ENCODE results near the gene ALPL. TPM values are rescaled to one million over a fixed set of nuclear protein-coding genes. Genes with fewer than 3 reads are reported as not detected.
A peak's percentile ranks its signal among the peaks of the same experiment; 100 is the strongest.
"Not testable (repeated sequence)": the region's sequence is repeated elsewhere in the genome, so short reads cannot be mapped to it uniquely, and the experiment has no call there.

The ALPL gene
- total and polyA plus RNA-seq, 12 donors: 21.9 to 752 (median 70.6) TPM

DNA sequence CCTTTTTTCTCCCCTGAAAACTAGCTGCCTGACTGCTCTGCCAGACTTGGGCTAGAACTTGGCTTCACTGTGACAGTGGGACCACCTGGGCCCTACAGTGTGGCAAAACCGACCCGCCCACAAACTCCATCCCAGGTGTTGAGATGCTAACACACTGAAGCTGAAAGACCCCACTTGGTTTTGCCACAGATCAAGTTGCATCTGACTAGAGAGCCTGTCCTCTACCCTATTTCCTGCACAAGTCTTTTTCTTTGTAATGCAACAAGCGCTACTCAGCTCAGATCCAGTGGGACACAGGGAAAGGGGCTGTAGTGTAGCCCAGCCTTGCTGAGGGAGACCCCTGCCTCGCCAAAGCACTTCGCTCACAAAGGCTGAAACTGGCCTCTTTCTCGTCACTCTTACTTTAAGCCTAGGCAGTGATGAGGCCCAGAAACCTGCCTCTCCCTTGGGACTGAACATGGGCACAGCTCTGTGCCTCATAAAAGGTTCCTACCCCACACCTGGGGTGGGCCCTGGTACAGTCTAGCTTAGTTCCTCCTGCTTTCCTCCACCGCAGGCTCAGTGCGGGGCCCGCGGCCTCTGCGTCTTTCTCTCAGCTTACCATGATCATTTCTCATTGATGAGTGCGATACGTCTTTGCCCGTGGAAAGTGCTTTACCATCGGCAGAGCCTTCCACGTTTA lies 9.7 kb downstream of the ALPL start:
- TF ChIP-seq, protein P1, sequence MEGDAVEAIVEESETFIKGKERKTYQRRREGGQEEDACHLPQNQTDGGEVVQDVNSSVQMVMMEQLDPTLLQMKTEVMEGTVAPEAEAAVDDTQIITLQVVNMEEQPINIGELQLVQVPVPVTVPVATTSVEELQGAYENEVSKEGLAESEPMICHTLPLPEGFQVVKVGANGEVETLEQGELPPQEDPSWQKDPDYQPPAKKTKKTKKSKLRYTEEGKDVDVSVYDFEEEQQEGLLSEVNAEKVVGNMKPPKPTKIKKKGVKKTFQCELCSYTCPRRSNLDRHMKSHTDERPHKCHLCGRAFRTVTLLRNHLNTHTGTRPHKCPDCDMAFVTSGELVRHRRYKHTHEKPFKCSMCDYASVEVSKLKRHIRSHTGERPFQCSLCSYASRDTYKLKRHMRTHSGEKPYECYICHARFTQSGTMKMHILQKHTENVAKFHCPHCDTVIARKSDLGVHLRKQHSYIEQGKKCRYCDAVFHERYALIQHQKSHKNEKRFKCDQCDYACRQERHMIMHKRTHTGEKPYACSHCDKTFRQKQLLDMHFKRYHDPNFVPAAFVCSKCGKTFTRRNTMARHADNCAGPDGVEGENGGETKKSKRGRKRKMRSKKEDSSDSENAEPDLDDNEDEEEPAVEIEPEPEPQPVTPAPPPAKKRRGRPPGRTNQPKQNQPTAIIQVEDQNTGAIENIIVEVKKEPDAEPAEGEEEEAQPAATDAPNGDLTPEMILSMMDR (IDR thresholded peaks at IDR 0.05): no peak
- TF ChIP-seq POLR2A (IDR thresholded peaks at IDR 0.05): no peak
- intact Hi-C loops (cut with DNase I): loop anchor here (5.0 to 10.0 kb wide), 2 partner anchors 133 to 136 kb away; no protein-coding TSS in a partner anchor
- H3K4me3 ChIP-seq: no peak overlapping the region
- no peaks in the 10 kb centered on the region for H3K4me1 ChIP-seq (replicated peaks in 1 of 2)
- no peaks in the 10 kb centered on the region for H3K36me3 ChIP-seq (replicated peaks in 1 of 2)
- no peak for DNase-seq
- WGBS, 4 donors: 94 to 96% (median 95%) methylated on average over 16 of the region's 16 CpGs
- no peak overlapping the region for H3K27ac ChIP-seq
- H3K27me3 ChIP-seq: no peaks in the 10 kb centered on the region
- no peaks in the 10 kb centered on the region for H3K9me3 ChIP-seq (replicated peaks in 1 of 3)

DNA sequence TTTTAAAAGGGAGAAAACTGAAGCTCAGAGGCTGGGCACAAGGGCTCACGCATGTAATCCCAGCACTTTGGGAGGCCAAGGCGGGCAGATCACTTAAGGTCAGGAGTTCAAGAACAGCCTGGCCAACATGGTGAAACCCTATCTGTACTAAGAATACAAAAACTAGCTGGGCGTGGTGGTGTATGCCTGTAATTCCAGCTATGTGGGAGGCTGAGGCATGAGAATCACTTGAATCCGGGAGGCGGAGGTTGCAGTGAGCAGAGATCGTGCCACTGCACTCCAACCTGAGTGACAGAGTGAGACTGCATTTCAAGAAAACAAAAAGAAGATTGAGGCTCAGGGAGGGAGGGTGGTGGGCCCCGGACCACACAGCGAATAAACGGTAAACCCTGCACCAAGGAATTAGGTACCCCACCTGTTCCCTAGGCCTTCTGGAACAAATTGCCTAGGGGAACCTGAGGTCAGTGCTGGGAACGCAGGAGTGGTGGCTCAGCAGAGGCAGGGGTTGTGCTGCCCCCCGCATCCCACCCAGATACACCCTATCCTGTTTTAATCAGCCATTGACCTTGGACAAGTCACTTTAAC lies 10.4 kb downstream of the ALPL start:
- H3K9me3 ChIP-seq (replicated peaks in 1 of 3); H3K27me3 ChIP-seq; H3K4me3 ChIP-seq; H3K36me3 ChIP-seq (replicated peaks in 1 of 2); H3K27ac ChIP-seq; DNase-seq; H3K4me1 ChIP-seq (replicated peaks in 1 of 2): not testable (repeated sequence)
- intact Hi-C loops (cut with DNase I): loop anchor here (5.0 to 10.0 kb wide), 2 partner anchors 133 to 135 kb away; no protein-coding TSS in a partner anchor
- WGBS, 4 donors: 92 to 94% (median 94%) methylated on average over 10 to 11 of the region's 11 CpGs

DNA sequence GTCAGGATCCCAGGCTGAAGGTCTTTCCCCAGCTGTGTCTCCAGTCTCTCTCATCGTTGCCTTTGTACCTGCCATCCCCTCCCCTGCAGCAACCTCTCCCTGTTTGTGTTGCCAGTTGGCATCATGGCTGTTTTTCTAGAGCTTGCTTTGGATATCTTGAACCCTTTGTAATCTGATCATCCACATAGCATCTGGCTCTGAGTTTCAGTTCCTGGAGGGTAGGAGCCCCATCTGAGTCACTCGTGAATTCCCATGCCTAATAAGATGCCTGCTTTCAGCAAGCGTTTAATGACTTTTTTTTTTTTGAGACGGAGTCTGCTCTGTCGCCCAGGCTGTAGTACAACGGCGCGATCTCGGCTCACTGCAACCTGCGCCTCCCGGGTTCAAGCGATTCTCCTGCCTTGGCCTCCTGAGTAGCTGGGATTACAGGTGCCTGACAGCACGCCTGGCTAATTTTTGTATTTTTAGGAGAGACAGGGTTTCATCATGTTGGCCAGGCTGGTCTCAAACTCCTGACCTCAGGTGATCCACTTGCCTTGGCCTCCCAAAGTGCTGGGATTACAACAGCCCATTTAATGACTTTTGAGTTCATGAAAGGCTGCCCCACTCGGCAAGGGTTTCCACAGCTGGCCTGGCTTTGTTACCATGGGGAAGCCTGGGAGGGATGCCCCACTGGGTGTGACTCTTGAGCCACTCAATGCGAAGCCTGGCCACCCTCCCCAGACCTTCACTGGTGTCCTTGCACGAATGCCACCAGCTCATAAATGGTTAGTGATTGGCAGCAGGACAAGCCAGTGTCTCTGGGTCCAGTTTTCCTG lies 11.9 kb downstream of the ALPL start:
- no peak overlapping the region for H3K4me3 ChIP-seq
- TF ChIP-seq, protein P1 (IDR thresholded peaks at IDR 0.05): no peak
- no peak for TF ChIP-seq POLR2A (IDR thresholded peaks at IDR 0.05)
- no peaks in the 10 kb centered on the region for H3K9me3 ChIP-seq (replicated peaks in 1 of 3)
- no peaks in the 10 kb centered on the region for H3K4me1 ChIP-seq (replicated peaks in 1 of 2)
- DNase-seq: peak in 2 of 7 donors; percentile 47 to 49
- H3K27me3 ChIP-seq: no peaks in the 10 kb centered on the region
- WGBS, 4 donors: 75 to 82% (median 78%) methylated on average over 16 of the region's 16 CpGs
- H3K36me3 ChIP-seq (replicated peaks in 1 of 2): no peaks in the 10 kb centered on the region
- intact Hi-C loops (cut with DNase I): no loop called here
- H3K27ac ChIP-seq: no peak overlapping the region

DNA sequence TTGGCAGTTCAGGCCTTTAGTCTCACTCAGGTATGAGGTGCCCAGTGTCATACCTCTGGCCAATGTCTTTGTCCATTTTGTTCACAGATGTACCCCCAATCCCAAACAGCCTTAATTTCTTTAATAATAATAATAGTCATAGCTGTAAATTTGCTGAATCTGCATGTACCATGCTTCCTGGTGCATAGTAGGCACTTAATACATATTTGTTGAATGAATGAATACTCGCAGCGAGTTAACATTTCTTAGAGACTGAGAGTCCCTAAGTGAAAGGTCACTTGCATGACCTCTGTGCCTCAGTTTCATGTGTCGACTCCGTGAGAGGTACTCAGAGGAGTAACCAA lies 12.5 kb downstream of the ALPL start:
- H3K36me3 ChIP-seq (replicated peaks in 1 of 2): no peaks in the 10 kb centered on the region
- no peaks in the 10 kb centered on the region for H3K4me1 ChIP-seq (replicated peaks in 1 of 2)
- H3K27ac ChIP-seq: no peak overlapping the region
- WGBS, 4 donors: 94 to 99% (median 96%) methylated on average over 4 of the region's 4 CpGs
- H3K27me3 ChIP-seq: no peaks in the 10 kb centered on the region
- intact Hi-C loops (cut with DNase I): no loop called here
- H3K4me3 ChIP-seq: no peak overlapping the region
- H3K9me3 ChIP-seq (replicated peaks in 1 of 3): no peaks in the 10 kb centered on the region
- no peak for DNase-seq
- no peak for TF ChIP-seq POLR2A (IDR thresholded peaks at IDR 0.05)
- TF ChIP-seq, protein P1 (IDR thresholded peaks at IDR 0.05): no peak
